ENCODE results near the gene ZNF318. TPM values are rescaled to one million over a fixed set of nuclear protein-coding genes. Genes with fewer than 3 reads are reported as not detected.
"Not testable (repeated sequence)": the region's sequence is repeated elsewhere in the genome, so short reads cannot be mapped to it uniquely, and the experiment has no call there.

Gene ZNF318
- total RNA-seq, 1 experiment from 2014 or later: 15.8 TPM

- intact Hi-C loops (cut with micrococcal nuclease; ENCODE audit: unreplicated experiment): no loop called here
- peak; percentile 30 for DNase-seq
- no peaks in the 10 kb centered on the region for H3K9me3 Mint-ChIP-seq (ENCODE audit: low read depth, unreplicated experiment)
- peaks cover 52% of the 10 kb centered on the region for H3K27me3 Mint-ChIP-seq (ENCODE audit: unreplicated experiment)
- H3K4me1 Mint-ChIP-seq (ENCODE audit: low read depth, unreplicated experiment): peaks cover 25% of the 10 kb centered on the region
- H3K27ac Mint-ChIP-seq (ENCODE audit: unreplicated experiment): no peak overlapping the region
- no peak for TF ChIP-seq CTCF (IDR thresholded peaks at IDR 0.05; ENCODE audit: unreplicated experiment)
- BruUV-seq (replicated peaks): no TSS peak
- CTCF ChIA-PET: interaction anchor here (0.9 to 1.3 kb wide), 2 partner anchors 82 to 166 kb away, joined by 3 read pairs; partner anchors contain the start of genes DNPH1 and TJAP1
- H3K36me3 Mint-ChIP-seq (ENCODE audit: insufficient read depth, unreplicated experiment): peaks cover 4% of the 10 kb centered on the region
- H3K4me3 Mint-ChIP-seq (ENCODE audit: low read depth, unreplicated experiment): no peak overlapping the region
Measured at GRCh38 chr6:43395776-43396175, 26.3 kb upstream of the ZNF318 start.

- no peak overlapping the region for H3K4me3 Mint-ChIP-seq (ENCODE audit: low read depth, unreplicated experiment)
- TF ChIP-seq CTCF (IDR thresholded peaks at IDR 0.05; ENCODE audit: unreplicated experiment): no peak
- BruUV-seq (replicated peaks): no TSS peak
- H3K9me3 Mint-ChIP-seq (ENCODE audit: low read depth, unreplicated experiment): no peaks in the 10 kb centered on the region
- H3K4me1 Mint-ChIP-seq (ENCODE audit: low read depth, unreplicated experiment): peaks cover 25% of the 10 kb centered on the region
- intact Hi-C loops (cut with micrococcal nuclease; ENCODE audit: unreplicated experiment): no loop called here
- no peak overlapping the region for H3K27ac Mint-ChIP-seq (ENCODE audit: unreplicated experiment)
- CTCF ChIA-PET: interaction anchor here (1.3 kb wide), 1 partner anchor 165 kb away, joined by 3 read pairs; the partner anchor contains the start of gene DNPH1
- peaks cover 4% of the 10 kb centered on the region for H3K36me3 Mint-ChIP-seq (ENCODE audit: insufficient read depth, unreplicated experiment)
- DNase-seq: no peak
- H3K27me3 Mint-ChIP-seq (ENCODE audit: unreplicated experiment): peaks cover 52% of the 10 kb centered on the region
Measured at GRCh38 chr6:43394982-43395381, 25.5 kb upstream of the ZNF318 start.

- Mint-ChIP-seq H3K27me3 (ENCODE audit: unreplicated experiment) (peaks cover 56% of the 10 kb centered on the region), H3K4me1 (ENCODE audit: low read depth, unreplicated experiment) (peaks cover 25% of the 10 kb centered on the region), H3K36me3 (ENCODE audit: insufficient read depth, unreplicated experiment) (peaks cover 4% of the 10 kb centered on the region), H3K9me3 (ENCODE audit: low read depth, unreplicated experiment) (no peaks in the 10 kb centered on the region), H3K4me3 (ENCODE audit: low read depth, unreplicated experiment) (no peak overlapping the region), H3K27ac (ENCODE audit: unreplicated experiment) (no peak overlapping the region)
- no peak for TF ChIP-seq CTCF (IDR thresholded peaks at IDR 0.05; ENCODE audit: unreplicated experiment)
- intact Hi-C loops (cut with micrococcal nuclease; ENCODE audit: unreplicated experiment): no loop called here
- no TSS peak for BruUV-seq (replicated peaks)
- CTCF ChIA-PET: interaction anchor here (0.6 kb wide), 2 partner anchors 84 to 464 kb away, joined by 4 read pairs; partner anchors contain the start of genes CNPY3 and TJAP1
- no peak for DNase-seq
Measured at GRCh38 chr6:43393602-43394001, 24.2 kb upstream of the ZNF318 start.

- DNase-seq; BruUV-seq (replicated peaks); H3K9me3 Mint-ChIP-seq (ENCODE audit: low read depth, unreplicated experiment); CTCF ChIA-PET; intact Hi-C loops (cut with micrococcal nuclease; ENCODE audit: unreplicated experiment); H3K27ac Mint-ChIP-seq (ENCODE audit: unreplicated experiment); H3K36me3 Mint-ChIP-seq (ENCODE audit: insufficient read depth, unreplicated experiment); H3K4me3 Mint-ChIP-seq (ENCODE audit: low read depth, unreplicated experiment): not testable (repeated sequence)
- Mint-ChIP-seq H3K27me3 (ENCODE audit: unreplicated experiment) (peaks cover 56% of the 10 kb centered on the region), H3K4me1 (ENCODE audit: low read depth, unreplicated experiment) (peaks cover 25% of the 10 kb centered on the region)
Measured at GRCh38 chr6:43393133-43393532, 23.7 kb upstream of the ZNF318 start.

- H3K4me3 Mint-ChIP-seq (ENCODE audit: low read depth, unreplicated experiment): no peak overlapping the region
- TF ChIP-seq CTCF (IDR thresholded peaks at IDR 0.05; ENCODE audit: unreplicated experiment): no peak
- BruUV-seq (replicated peaks): no TSS peak
- peaks cover 3% of the 10 kb centered on the region for H3K36me3 Mint-ChIP-seq (ENCODE audit: insufficient read depth, unreplicated experiment)
- H3K27ac Mint-ChIP-seq (ENCODE audit: unreplicated experiment): no peak overlapping the region
- intact Hi-C loops (cut with micrococcal nuclease; ENCODE audit: unreplicated experiment): no loop called here
- DNase-seq: no peak
- H3K27me3 Mint-ChIP-seq (ENCODE audit: unreplicated experiment): peaks cover 56% of the 10 kb centered on the region
- H3K9me3 Mint-ChIP-seq (ENCODE audit: low read depth, unreplicated experiment): no peaks in the 10 kb centered on the region
- peaks cover 21% of the 10 kb centered on the region for H3K4me1 Mint-ChIP-seq (ENCODE audit: low read depth, unreplicated experiment)
- CTCF ChIA-PET: interaction anchor here (0.6 to 0.7 kb wide), 2 partner anchors 33 to 60 kb away, joined by 3 read pairs; no protein-coding TSS in a partner anchor
Measured at GRCh38 chr6:43391440-43392031, 22.1 kb upstream of the ZNF318 start.

GRCh38 chr6:43390753-43391439 is 21.4 kb upstream of the ZNF318 start:
- Mint-ChIP-seq H3K27me3 (ENCODE audit: unreplicated experiment) (peaks cover 56% of the 10 kb centered on the region), H3K4me1 (ENCODE audit: low read depth, unreplicated experiment) (peaks cover 14% of the 10 kb centered on the region)
- H3K27ac Mint-ChIP-seq (ENCODE audit: unreplicated experiment); intact Hi-C loops (cut with micrococcal nuclease; ENCODE audit: unreplicated experiment); H3K36me3 Mint-ChIP-seq (ENCODE audit: insufficient read depth, unreplicated experiment); DNase-seq; H3K9me3 Mint-ChIP-seq (ENCODE audit: low read depth, unreplicated experiment); BruUV-seq (replicated peaks); H3K4me3 Mint-ChIP-seq (ENCODE audit: low read depth, unreplicated experiment): not testable (repeated sequence)
- CTCF ChIA-PET: interaction anchor here (0.6 to 1.0 kb wide), 3 partner anchors 14 to 60 kb away, joined by 3 read pairs; no protein-coding TSS in a partner anchor
